HCT116 (cell line): ENCODE results near the gene MESD. TPM values are rescaled to one million over a fixed set of nuclear protein-coding genes. Genes with fewer than 3 reads are reported as not detected.

Experiments used
- ATAC-seq: fragments of 200-7000 bp; cut with Tn5 transposase; 2 replicates; pipeline ENCODE4 v1.9.1; 2020; ENCODE audit warnings: mild to moderate bottlenecking, moderate library complexity
- BruUV-seq: library from RNA; stranded (reverse); fragments of 400-500 nt; replicated peaks from 2 replicates; lab custom pipeline; 2021; lab: Mats Ljungman, UMichigan
- CTCF ChIA-PET: fragments of 300-600 bp; sonication (Branson Sonifier 250); formaldehyde crosslinking; loops from one replicate; lab custom pipeline; 2021; ENCODE audit warnings: antibody characterized with exemption; lab: Charles Lee
- POLR2A ChIA-PET: fragments of 300-600, 350-600 bp; sonication (Branson Sonifier 250); formaldehyde crosslinking; loops from one replicate; lab custom pipeline; 2021; ENCODE audit warnings: antibody characterized with exemption; lab: Charles Lee
- RAD21 ChIA-PET, 2 experiments: fragments of 300-600 bp; sonication (Branson Sonifier 250); formaldehyde crosslinking; loops; one replicate each; lab custom pipeline; 2023; ENCODE audit warnings: low total read pairs in 2 of 2; ENCODE audit not compliant: uncharacterized antibody in 2 of 2, unreplicated experiment in 2 of 2, low non-redundant PET in 1 of 2; lab: Charles Lee
- DNase-seq: peaks from one replicate; pipeline ENCODE4 v3.0.0-alpha.2; 2010; ENCODE audit warnings: low read depth, low spot score
- H2AFZ ChIP-seq: fragments of 200-600 bp; shearing (Covaris generic), sonication (generic); 2 replicates; pipeline ENCODE4 v1.6.1; 2017; ENCODE audit warnings: low read depth, mixed run types, mixed read lengths, antibody characterized with exemption, low read length; ENCODE audit not compliant: poor library complexity, severe bottlenecking
- H3K27ac ChIP-seq: 2 replicates; pipeline ENCODE4 v1.5.1; 2012; ENCODE audit warnings: low read depth, low read length
- H3K27me3 ChIP-seq: fragments of 200-600 bp; sonication (generic); 2 replicates; pipeline ENCODE4 v1.6.1; 2016; ENCODE audit warnings: mixed run types, low read length, mixed read lengths; ENCODE audit not compliant: insufficient read depth
- H3K36me3 ChIP-seq, 2 experiments: fragments of 200-500 bp in 1 of 2; fragments of 200-600 bp in 1 of 2; sonication (Bioruptor generic) in 1 of 2; sonication (generic) in 1 of 2; 2 replicates each; pipeline versions ENCODE4 v1.5.1 to v1.6.1; 2014 to 2016; ENCODE audit warnings: low read length in 2 of 2, inconsistent platforms in 1 of 2, mixed read lengths in 1 of 2, mixed run types in 1 of 2; ENCODE audit not compliant: insufficient read depth in 2 of 2, control insufficient read depth in 1 of 2
- H3K4me1 ChIP-seq, 2 experiments: fragments of 200-600 bp in 1 of 2; sonication (generic) in 1 of 2; 2 replicates each; pipeline versions ENCODE4 v1.5.1 to v1.6.1; 2012 to 2017; ENCODE audit warnings: low read length in 2 of 2, inconsistent platforms in 1 of 2, mild to moderate bottlenecking in 1 of 2, mixed read lengths in 1 of 2, mixed run types in 1 of 2, moderate library complexity in 1 of 2; ENCODE audit not compliant: insufficient read depth in 2 of 2, control insufficient read depth in 1 of 2
- H3K4me2 ChIP-seq: fragments of 200-600 bp; sonication (generic); 2 replicates; pipeline ENCODE4 v1.6.1; 2017; ENCODE audit warnings: mixed run types, low read length, mixed read lengths
- H3K4me3 ChIP-seq, 2 experiments: fragments of 200-600 bp in 1 of 2; sonication (generic) in 1 of 2; replicated peaks in 1 of 2; 2 replicates each; pipeline ENCODE4 v1.5.1; 2011 to 2016; ENCODE audit warnings: low read length in 2 of 2, control low read depth in 1 of 2, low read depth in 1 of 2, mild to moderate bottlenecking in 1 of 2, mixed read lengths in 1 of 2, mixed run types in 1 of 2
- H3K79me2 ChIP-seq: fragments of 200-600 bp; sonication (generic); 2 replicates; pipeline ENCODE4 v1.6.1; 2017; ENCODE audit warnings: mild to moderate bottlenecking, mixed run types, low read length, moderate library complexity, mixed read lengths; ENCODE audit not compliant: insufficient read depth
- H3K9ac ChIP-seq: fragments of 200-600 bp; sonication (generic); 2 replicates; pipeline ENCODE4 v1.6.1; 2016; ENCODE audit warnings: low read length, mixed read lengths
- H3K9me2 ChIP-seq: fragments of 200-600 bp; sonication (generic), shearing (Covaris generic); 2 replicates; pipeline ENCODE4 v1.6.1; 2017; ENCODE audit warnings: mixed run types, mild to moderate bottlenecking, moderate library complexity; ENCODE audit not compliant: insufficient read depth
- H3K9me3 ChIP-seq, 2 experiments: fragments of 200-500 bp in 1 of 2; fragments of 200-600 bp in 1 of 2; sonication (Bioruptor generic) in 1 of 2; sonication (generic) in 1 of 2; 2 replicates each; pipeline ENCODE4 v1.6.1; 2014 to 2017; ENCODE audit warnings: low read length in 2 of 2, mixed read lengths in 2 of 2, inconsistent platforms in 1 of 2, low read depth in 1 of 2, mild to moderate bottlenecking in 1 of 2, mixed run types in 1 of 2, moderate library complexity in 1 of 2; ENCODE audit not compliant: control insufficient read depth in 1 of 2, insufficient read depth in 1 of 2
- H4K20me1 ChIP-seq: fragments of 200-600 bp; sonication (generic), shearing (Covaris generic); 2 replicates; pipeline ENCODE4 v1.6.1; 2017; ENCODE audit warnings: mixed run types, mild to moderate bottlenecking, moderate library complexity; ENCODE audit not compliant: insufficient read depth
- CTCF ChIP-seq, 3 experiments: fragments of 200-600 bp in 1 of 3; sonication (generic) in 1 of 3; IDR thresholded peaks in 2 of 3; conservative IDR thresholded peaks in 1 of 3; 2 replicates each; pipeline ENCODE4 v1.5.1; 2012 to 2017; ENCODE audit warnings: low read depth in 2 of 3, low read length in 2 of 3, antibody characterized with exemption in 1 of 3, borderline replicate concordance in 1 of 3, control low read depth in 1 of 3, mild to moderate bottlenecking in 1 of 3, mixed read lengths in 1 of 3, mixed run types in 1 of 3, moderate library complexity in 1 of 3; ENCODE audit not compliant: insufficient read depth in 1 of 3
- EGR1 ChIP-seq: IDR thresholded peaks from 2 replicates; pipeline ENCODE4 v1.6.1; 2012; ENCODE audit warnings: low read depth
- ELF1 ChIP-seq: IDR thresholded peaks from 2 replicates; pipeline ENCODE4 v1.6.1; 2012; ENCODE audit warnings: low read depth, borderline replicate concordance
- FOSL1 ChIP-seq: IDR thresholded peaks from 2 replicates; pipeline ENCODE4 v1.6.1; 2012; ENCODE audit warnings: low read depth
- JUND ChIP-seq: IDR thresholded peaks from 2 replicates; pipeline ENCODE4 v1.6.1; 2012
- POLR2AphosphoS5 ChIP-seq: IDR thresholded peaks from 2 replicates; pipeline ENCODE4 v1.6.1; 2011; ENCODE audit warnings: mild to moderate bottlenecking, low read depth, low read length, moderate library complexity
- SIN3A ChIP-seq: IDR thresholded peaks from 2 replicates; pipeline ENCODE4 v1.6.1; 2012; ENCODE audit warnings: low read depth
- SP1 ChIP-seq: IDR thresholded peaks from 2 replicates; pipeline ENCODE4 v1.6.1; 2012; ENCODE audit warnings: low read depth
- TCF7L2 ChIP-seq: IDR thresholded peaks from 2 replicates; pipeline ENCODE4 v1.7.0; 2011; ENCODE audit warnings: borderline replicate concordance, inconsistent platforms; ENCODE audit not compliant: insufficient read depth, insufficient read length; ENCODE audit errors: extremely low read depth
- YY1 ChIP-seq: IDR thresholded peaks from 2 replicates; pipeline ENCODE4 v1.6.1; 2011; ENCODE audit warnings: low read length, low read depth, moderate library complexity, mild to moderate bottlenecking; ENCODE audit not compliant: insufficient replicate concordance; ENCODE audit errors: extremely low read depth
- ZFX ChIP-seq: fragments of 450-650 bp; IDR thresholded peaks from 2 replicates; pipeline ENCODE4 v1.6.1; 2017
- intact Hi-C: fragments of 100-400 bp; cut with micrococcal nuclease; formaldehyde crosslinking; loops from 2 replicates; pipeline ENCODE4 v1.10.0; 2022
- total RNA-seq: library from RNA; stranded (reverse); gene quantifications from one replicate; pipeline ENCODE4 v1.2.1, GENCODE V29; 2021; ENCODE audit not compliant: unreplicated experiment
- TF ChIP-seq, protein P1 (sequence below): IDR thresholded peaks from 2 replicates; pipeline ENCODE4 v1.6.1; 2012

The MESD gene
- total RNA-seq, 1 experiment from 2014 or later, result 22.5 TPM

GRCh38 chr15:80999623-81000036 lies 10.0 kb upstream of the MESD start:
- no peaks in the 10 kb centered on the region for H3K9me2 ChIP-seq
- CTCF ChIA-PET, result interaction anchor here (1.4 to 1.6 kb wide), 2 partner anchors 8 to 266 kb away, joined by 3 read pairs; no protein-coding TSS in a partner anchor
- H4K20me1 ChIP-seq, result no peaks in the 10 kb centered on the region
- peak; percentile 42; the same call in 1 of the 2 replicates for TF ChIP-seq SIN3A
- TF ChIP-seq, protein P1, sequence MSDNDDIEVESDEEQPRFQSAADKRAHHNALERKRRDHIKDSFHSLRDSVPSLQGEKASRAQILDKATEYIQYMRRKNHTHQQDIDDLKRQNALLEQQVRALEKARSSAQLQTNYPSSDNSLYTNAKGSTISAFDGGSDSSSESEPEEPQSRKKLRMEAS, result peak; percentile 73; the same call in 1 of the 2 replicates
- no peak for TF ChIP-seq ZFX
- no peak for TF ChIP-seq YY1
- peak; percentile 88 for TF ChIP-seq EGR1
- TF ChIP-seq CTCF (IDR thresholded peaks at IDR 0.05 in 2 of 3, conservative IDR thresholded peaks at IDR 0.05 in 1 of 3; ENCODE audit: borderline replicate concordance in 1 of 3, insufficient read depth in 1 of 3, low read depth in 2 of 3, low read length in 2 of 3), result no peak
- no peak for TF ChIP-seq TCF7L2
- peak; percentile 41; the same call in 1 of the 2 replicates for TF ChIP-seq ELF1
- TF ChIP-seq FOSL1, result no peak
- peak; percentile 66; the same call in 1 of the 2 replicates for TF ChIP-seq POLR2AphosphoS5
- TF ChIP-seq JUND, result peak; percentile 27; the same call in 1 of the 2 replicates
- TF ChIP-seq SP1, result peak; percentile 44; the same call in 1 of the 2 replicates
- H3K27me3 ChIP-seq, result no peaks in the 10 kb centered on the region
- H3K4me2 ChIP-seq, result peak overlapping the region; percentile 79
- no peaks in the 10 kb centered on the region for H3K9me3 ChIP-seq
- peak; percentile 35 for ATAC-seq
- peak overlapping the region; percentile 66 to 77 for H3K4me3 ChIP-seq
- peak; percentile 63 for DNase-seq
- RAD21 ChIA-PET, result no interaction called here
- intact Hi-C loops, result loop anchor here (1.0 to 10.0 kb wide), 6 partner anchors 10 to 325 kb away; partner anchors contain the start of genes MESD and STARD5
- peaks cover 40% of the 10 kb centered on the region for H3K79me2 ChIP-seq
- H2AFZ ChIP-seq, result no peak overlapping the region
- H3K36me3 ChIP-seq, result peaks cover 0 to 7% of the 10 kb centered on the region in 2 experiments; a peak in 1 of 4 replicates
- H3K27ac ChIP-seq, result peak overlapping the region; percentile 90
- POLR2A ChIA-PET, result no interaction called here
- peaks cover 15 to 36% of the 10 kb centered on the region in 2 experiments for H3K4me1 ChIP-seq
- H3K9ac ChIP-seq, result peak overlapping the region; percentile 86
- no TSS peak for BruUV-seq
